ENCODE data around the gene STARD9.
A peak's percentile ranks its signal among the peaks of the same experiment; 100 is the strongest.

The STARD9 gene

GRCh38 chr15:42604894-42605744, 29.7 kb downstream of the STARD9 start:
- peak overlapping the region; percentile 18 for H3K4me3 Mint-ChIP-seq
- peaks cover 52% of the 10 kb centered on the region for H3K4me1 Mint-ChIP-seq (ENCODE audit: low read depth)
- H3K27ac Mint-ChIP-seq: peak overlapping the region; percentile 86
- H3K36me3 Mint-ChIP-seq: peaks cover 2% of the 10 kb centered on the region
- H3K27me3 Mint-ChIP-seq: no peaks in the 10 kb centered on the region
- no peaks in the 10 kb centered on the region for H3K9me3 Mint-ChIP-seq (ENCODE audit: low read depth)

- no peaks in the 10 kb centered on the region for H3K9me3 Mint-ChIP-seq (ENCODE audit: low read depth)
- peak overlapping the region; percentile 18 for H3K4me3 Mint-ChIP-seq
- peak overlapping the region; percentile 86 for H3K27ac Mint-ChIP-seq
- no peaks in the 10 kb centered on the region for H3K36me3 Mint-ChIP-seq
- H3K27me3 Mint-ChIP-seq: no peaks in the 10 kb centered on the region
- H3K4me1 Mint-ChIP-seq (ENCODE audit: low read depth): peaks cover 52% of the 10 kb centered on the region
These were observed 30.4 kb downstream of the STARD9 start for GRCh38 chr15:42605796-42606195.

- Mint-ChIP-seq H3K27ac (peak overlapping the region; percentile 55), H3K4me1 (ENCODE audit: low read depth) (peaks cover 52% of the 10 kb centered on the region), H3K36me3 (no peaks in the 10 kb centered on the region), H3K27me3 (no peaks in the 10 kb centered on the region), H3K9me3 (ENCODE audit: low read depth) (no peaks in the 10 kb centered on the region), H3K4me3 (peak overlapping the region; percentile 53)
These were observed 32.7 kb downstream of the STARD9 start for GRCh38 chr15:42608110-42608531.

- Mint-ChIP-seq H3K4me3 (peak overlapping the region; percentile 53), H3K9me3 (ENCODE audit: low read depth) (no peaks in the 10 kb centered on the region), H3K4me1 (ENCODE audit: low read depth) (peaks cover 47% of the 10 kb centered on the region), H3K27ac (peak overlapping the region; percentile 0), H3K27me3 (no peaks in the 10 kb centered on the region), H3K36me3 (no peaks in the 10 kb centered on the region)
These were observed 33.5 kb downstream of the STARD9 start for GRCh38 chr15:42608752-42609488.

- Mint-ChIP-seq H3K27ac (no peak overlapping the region), H3K4me3 (no peak overlapping the region), H3K27me3 (no peaks in the 10 kb centered on the region), H3K4me1 (ENCODE audit: low read depth) (peaks cover 24% of the 10 kb centered on the region), H3K9me3 (ENCODE audit: low read depth) (no peaks in the 10 kb centered on the region), H3K36me3 (no peaks in the 10 kb centered on the region)
These were observed 36.1 kb downstream of the STARD9 start for GRCh38 chr15:42611532-42611931.

- Mint-ChIP-seq H3K27ac (no peak overlapping the region), H3K36me3 (no peaks in the 10 kb centered on the region), H3K4me1 (ENCODE audit: low read depth) (peaks cover 19% of the 10 kb centered on the region), H3K4me3 (no peak overlapping the region), H3K9me3 (ENCODE audit: low read depth) (no peaks in the 10 kb centered on the region), H3K27me3 (no peaks in the 10 kb centered on the region)
These were observed 37.0 kb downstream of the STARD9 start for GRCh38 chr15:42612367-42612912.

GRCh38 chr15:42616107-42616506, 40.7 kb downstream of the STARD9 start:
- no peaks in the 10 kb centered on the region for H3K27me3 Mint-ChIP-seq
- H3K36me3 Mint-ChIP-seq: peaks cover 2% of the 10 kb centered on the region
- no peaks in the 10 kb centered on the region for H3K4me1 Mint-ChIP-seq (ENCODE audit: low read depth)
- no peak overlapping the region for H3K27ac Mint-ChIP-seq
- no peak overlapping the region for H3K4me3 Mint-ChIP-seq
- no peaks in the 10 kb centered on the region for H3K9me3 Mint-ChIP-seq (ENCODE audit: low read depth)

- no peak overlapping the region for H3K27ac Mint-ChIP-seq
- peaks cover 2% of the 10 kb centered on the region for H3K36me3 Mint-ChIP-seq
These were observed 44.4 kb downstream of the STARD9 start for GRCh38 chr15:42619656-42620371.

GRCh38 chr15:42621386-42621785, 46.0 kb downstream of the STARD9 start:
- Mint-ChIP-seq H3K4me1 (ENCODE audit: low read depth) (no peaks in the 10 kb centered on the region), H3K9me3 (ENCODE audit: low read depth) (no peaks in the 10 kb centered on the region), H3K36me3 (peaks cover 2% of the 10 kb centered on the region), H3K4me3 (no peak overlapping the region), H3K27ac (no peak overlapping the region), H3K27me3 (no peaks in the 10 kb centered on the region)

More at GRCh38 chr15:42619656-42620371, 44.4 kb downstream of the STARD9 start:
- no peak overlapping the region for H3K4me3 Mint-ChIP-seq
- H3K4me1 Mint-ChIP-seq (ENCODE audit: low read depth): no peaks in the 10 kb centered on the region
- H3K27me3 Mint-ChIP-seq: no peaks in the 10 kb centered on the region
- H3K9me3 Mint-ChIP-seq (ENCODE audit: low read depth): no peaks in the 10 kb centered on the region

GRCh38 chr15:42621996-42622925, 46.9 kb downstream of the STARD9 start:
- Mint-ChIP-seq H3K36me3 (peaks cover 2% of the 10 kb centered on the region), H3K27ac (no peak overlapping the region), H3K4me1 (ENCODE audit: low read depth) (no peaks in the 10 kb centered on the region), H3K9me3 (ENCODE audit: low read depth) (no peaks in the 10 kb centered on the region), H3K27me3 (no peaks in the 10 kb centered on the region), H3K4me3 (no peak overlapping the region)

- Mint-ChIP-seq H3K27ac (no peak overlapping the region), H3K27me3 (no peaks in the 10 kb centered on the region), H3K36me3 (peaks cover 2% of the 10 kb centered on the region), H3K4me3 (no peak overlapping the region), H3K4me1 (ENCODE audit: low read depth) (no peaks in the 10 kb centered on the region), H3K9me3 (ENCODE audit: low read depth) (no peaks in the 10 kb centered on the region)
These were observed 48.5 kb downstream of the STARD9 start for GRCh38 chr15:42623951-42624350.

- H3K4me1 Mint-ChIP-seq (ENCODE audit: low read depth): no peaks in the 10 kb centered on the region
- no peak overlapping the region for H3K27ac Mint-ChIP-seq
- peaks cover 3% of the 10 kb centered on the region for H3K36me3 Mint-ChIP-seq
- H3K27me3 Mint-ChIP-seq: no peaks in the 10 kb centered on the region
- no peak overlapping the region for H3K4me3 Mint-ChIP-seq
- H3K9me3 Mint-ChIP-seq (ENCODE audit: low read depth): no peaks in the 10 kb centered on the region
These were observed 52.1 kb downstream of the STARD9 start for GRCh38 chr15:42627485-42627884.

GRCh38 chr15:42628761-42629160, 53.4 kb downstream of the STARD9 start:
- no peak overlapping the region for H3K4me3 Mint-ChIP-seq
- H3K36me3 Mint-ChIP-seq: peaks cover 3% of the 10 kb centered on the region
- H3K9me3 Mint-ChIP-seq (ENCODE audit: low read depth): no peaks in the 10 kb centered on the region
- no peak overlapping the region for H3K27ac Mint-ChIP-seq
- H3K27me3 Mint-ChIP-seq: no peaks in the 10 kb centered on the region
- H3K4me1 Mint-ChIP-seq (ENCODE audit: low read depth): no peaks in the 10 kb centered on the region
